HG02610 (cell line): ENCODE data around the gene N4BP3.

ENCODE experiments used
- ATAC-seq: cut with Tn5 transposase; IDR thresholded peaks from one replicate; pipeline ENCODE4 v1.9.1; 2021; ENCODE audit warnings: mild to moderate bottlenecking, moderate library complexity; ENCODE audit not compliant: unreplicated experiment

N4BP3 gene

DNA sequence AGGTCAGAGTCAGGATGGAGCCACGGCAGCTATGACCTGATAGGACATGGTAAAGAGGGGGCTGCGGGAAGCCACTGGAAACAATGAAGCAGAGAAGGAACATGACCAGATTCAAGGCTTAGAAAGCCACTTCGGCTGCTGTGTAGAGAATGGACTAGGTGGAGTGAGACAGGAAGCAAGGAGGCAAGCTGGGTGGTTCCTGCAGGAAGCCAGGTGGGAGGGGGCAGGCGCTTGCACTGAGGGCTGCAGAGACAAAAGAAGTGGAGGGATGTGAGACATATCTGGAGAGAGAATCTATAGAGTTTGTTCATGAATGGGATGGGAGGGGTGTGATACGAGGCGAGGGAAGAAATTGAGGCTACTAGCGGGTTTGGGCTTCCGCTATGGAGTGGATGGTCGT is 19.0 kb upstream of the N4BP3 start:
- no peak for ATAC-seq

DNA sequence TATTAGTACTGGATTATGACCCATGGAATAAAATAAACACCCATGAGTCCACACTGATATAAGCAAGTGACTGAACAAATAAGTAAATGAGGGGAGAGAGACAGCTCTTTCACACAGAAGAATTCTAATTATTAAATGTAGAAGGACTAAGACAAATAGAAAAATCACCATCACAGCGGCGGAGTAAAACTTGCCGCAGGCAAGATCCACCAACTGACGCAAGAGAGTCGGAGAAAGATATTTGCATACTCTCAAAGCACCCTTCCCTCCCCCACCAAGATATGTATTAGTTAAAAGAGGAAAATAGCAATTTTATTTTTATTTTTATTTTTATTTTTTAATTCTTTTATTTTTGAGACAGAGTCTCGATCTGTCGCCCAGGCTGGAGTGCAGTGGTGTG is 14.6 kb upstream of the N4BP3 start:
- ATAC-seq = no peak

DNA sequence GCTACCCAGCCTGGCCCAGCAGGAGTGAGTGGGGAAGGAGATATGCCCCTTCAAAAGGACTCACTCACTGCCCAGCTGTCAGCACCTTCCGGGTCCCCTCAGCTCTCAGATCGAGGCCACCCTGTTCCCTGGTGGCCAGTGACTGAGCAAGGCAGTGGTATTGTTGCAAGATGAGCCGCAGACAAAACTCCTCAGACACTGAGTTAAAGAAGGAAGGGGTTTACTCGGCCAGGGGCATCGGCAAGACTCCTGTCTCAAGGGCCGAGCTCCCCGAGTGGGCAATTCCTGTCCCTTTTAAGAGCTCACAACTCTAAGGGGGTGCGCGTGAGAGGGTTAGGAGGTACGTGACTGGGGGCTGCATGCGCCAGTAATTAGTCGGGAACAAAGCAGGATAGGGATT is 9.7 kb upstream of the N4BP3 start:
- no peak for ATAC-seq

DNA sequence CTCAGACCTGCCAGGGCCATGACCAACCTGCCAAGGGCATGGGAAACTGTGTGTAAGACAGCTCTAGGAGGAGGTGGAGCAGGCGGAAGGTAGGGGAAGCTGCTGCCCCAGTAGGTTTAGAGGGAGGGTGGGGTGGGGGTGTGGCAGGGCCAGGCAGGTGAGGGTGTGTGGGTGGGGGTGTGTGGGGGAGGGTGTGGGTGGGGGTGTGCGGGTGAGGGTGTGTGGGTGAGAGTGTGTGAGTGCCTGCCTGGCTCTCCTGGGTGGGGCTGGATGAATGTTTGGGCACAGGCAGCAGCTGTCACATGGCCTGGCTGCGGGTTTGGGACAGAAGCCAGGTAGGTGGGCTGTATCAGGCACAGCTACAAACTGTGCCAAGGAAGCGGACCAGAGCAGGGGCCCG is 8.8 kb upstream of the N4BP3 start:
- no peak for ATAC-seq

DNA sequence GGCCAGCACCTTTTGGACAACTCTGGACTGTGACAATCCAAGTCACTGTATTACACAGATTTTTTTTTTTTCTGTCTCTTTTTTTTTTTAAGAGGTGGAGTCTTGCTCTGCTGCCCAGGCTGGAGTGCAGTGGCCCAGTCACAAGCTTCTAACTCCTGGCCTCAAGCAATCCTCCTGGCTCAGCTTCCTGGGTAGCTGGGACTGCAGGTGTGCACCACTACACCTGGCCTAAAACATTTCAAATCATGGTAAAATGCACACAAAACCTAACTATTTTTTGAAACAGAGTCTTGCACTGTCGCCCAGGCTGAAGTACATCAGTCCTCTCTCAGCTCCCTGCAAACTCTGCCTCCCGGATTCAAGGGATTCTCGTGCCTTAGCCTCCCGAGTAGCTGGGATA is 7.2 kb upstream of the N4BP3 start:
- no peak for ATAC-seq

DNA sequence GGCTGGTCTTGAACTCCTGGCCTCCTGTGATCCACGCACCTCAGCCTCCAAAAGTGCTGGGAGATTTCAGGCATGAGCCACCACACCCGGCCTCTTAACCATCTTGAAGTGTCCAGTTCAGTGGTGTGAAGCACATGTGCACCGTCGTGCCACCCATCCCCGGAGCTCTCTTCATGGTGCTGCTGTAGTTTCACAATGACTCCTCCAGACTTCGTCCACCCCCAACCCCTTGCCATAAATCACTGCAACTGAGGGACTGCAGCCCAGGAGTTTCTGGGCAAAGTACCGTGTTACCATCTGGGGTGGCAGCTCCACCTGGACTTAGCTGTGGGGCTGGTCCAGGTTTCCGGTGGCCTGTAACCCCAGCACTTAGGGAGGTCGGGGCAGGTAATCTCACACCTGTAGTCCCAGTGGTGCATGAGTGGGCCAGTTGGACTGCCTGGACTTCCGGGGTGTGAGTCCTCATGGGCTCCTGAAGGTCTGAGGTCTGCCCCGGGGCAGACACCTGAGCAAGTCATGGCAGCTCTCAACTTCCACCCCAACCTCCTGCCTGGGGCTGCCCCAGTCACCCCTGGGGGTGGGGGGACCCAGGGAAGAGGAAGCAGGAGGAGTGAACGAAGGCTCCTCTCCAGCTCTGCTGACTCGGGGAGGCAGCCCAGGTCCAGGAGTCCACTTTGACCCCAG is 6.6 kb upstream of the N4BP3 start:
- ATAC-seq = no peak

DNA sequence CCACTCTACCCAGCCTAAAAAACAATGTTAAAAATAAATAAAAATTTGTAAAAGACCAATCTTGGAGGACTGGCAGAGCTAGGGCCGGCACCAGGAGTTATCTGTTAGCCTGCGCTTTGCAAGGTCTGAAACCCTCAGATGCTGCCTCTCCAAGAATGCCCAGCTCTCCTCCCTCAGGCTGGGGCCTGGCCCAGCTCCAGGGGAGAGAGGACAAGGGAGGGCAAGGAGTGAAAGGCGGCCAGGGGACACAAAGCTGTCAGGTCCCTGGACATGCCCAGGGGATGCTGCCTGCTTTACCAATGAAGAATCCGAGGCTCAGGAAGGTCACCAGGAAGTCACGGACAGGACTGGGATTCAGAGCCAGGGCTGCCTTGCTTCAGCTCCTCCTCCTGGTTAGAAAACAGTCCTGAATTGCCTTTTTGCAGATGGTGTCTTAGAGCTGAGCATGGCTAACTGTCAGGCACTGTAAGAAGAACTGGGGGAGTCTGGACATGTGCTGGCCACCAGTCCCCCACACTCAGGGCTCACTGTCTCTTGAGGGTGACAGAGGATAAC is 5.5 kb upstream of the N4BP3 start:
- ATAC-seq = no peak

DNA sequence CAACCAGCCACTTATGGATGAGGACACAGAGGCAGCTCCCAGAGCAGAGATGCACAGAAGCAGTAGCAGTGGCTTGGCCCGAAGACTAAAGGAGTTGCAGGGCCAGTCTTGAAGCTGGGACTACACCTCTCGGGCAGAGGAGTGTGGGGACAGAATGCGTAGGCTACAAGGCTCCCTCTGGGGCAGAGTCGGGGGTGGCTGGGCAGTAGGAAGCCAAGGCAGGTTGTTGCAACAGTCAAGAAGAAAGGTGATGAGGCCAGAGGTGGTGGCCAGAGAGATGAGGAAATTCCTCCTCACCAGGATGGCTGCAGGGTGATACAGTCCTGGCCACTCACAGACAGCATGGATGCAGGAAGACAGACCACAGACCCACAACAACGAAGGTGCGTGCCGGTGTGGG is 4.9 kb upstream of the N4BP3 start:
- no peak for ATAC-seq

DNA sequence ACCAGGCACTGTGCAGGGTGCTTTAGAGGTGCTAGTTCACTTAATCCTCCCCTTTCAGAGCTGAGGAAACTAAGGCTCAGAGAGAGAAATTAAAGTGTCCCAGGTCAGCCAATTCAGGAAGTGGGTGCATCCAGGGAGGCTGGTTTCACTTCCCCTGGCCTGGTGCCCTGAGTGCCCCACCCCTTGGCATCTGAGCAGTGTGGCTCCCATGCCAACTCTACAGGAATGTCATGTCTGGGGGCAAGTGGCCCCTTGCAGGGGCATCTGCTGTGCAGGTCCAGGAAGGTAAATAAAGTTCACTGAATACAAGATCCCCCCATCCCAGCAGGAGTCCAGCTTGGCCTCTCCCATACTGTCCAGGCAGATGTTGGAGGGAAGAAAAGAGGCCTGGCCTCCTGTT is 4.4 kb upstream of the N4BP3 start:
- ATAC-seq = no peak

DNA sequence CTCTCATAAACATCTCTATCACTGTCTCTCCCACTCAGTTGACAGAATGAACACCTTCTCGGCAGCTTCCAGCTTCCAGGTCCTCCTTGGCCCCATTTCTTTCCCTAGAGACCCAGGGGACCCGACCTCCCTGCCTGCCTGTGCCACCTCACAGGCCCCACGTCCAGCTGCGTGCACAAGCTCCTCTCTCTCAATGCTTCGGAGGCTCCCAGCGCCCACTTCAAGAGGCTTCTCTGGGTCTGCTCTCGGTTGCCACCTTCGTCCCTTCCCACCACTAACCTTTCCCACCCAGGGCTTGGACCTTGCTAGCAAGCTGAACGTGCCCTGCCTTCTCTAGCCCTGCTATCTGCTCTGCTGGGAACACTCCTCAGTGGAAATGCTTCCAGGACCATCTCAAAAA is 2.8 kb upstream of the N4BP3 start:
- no peak for ATAC-seq

DNA sequence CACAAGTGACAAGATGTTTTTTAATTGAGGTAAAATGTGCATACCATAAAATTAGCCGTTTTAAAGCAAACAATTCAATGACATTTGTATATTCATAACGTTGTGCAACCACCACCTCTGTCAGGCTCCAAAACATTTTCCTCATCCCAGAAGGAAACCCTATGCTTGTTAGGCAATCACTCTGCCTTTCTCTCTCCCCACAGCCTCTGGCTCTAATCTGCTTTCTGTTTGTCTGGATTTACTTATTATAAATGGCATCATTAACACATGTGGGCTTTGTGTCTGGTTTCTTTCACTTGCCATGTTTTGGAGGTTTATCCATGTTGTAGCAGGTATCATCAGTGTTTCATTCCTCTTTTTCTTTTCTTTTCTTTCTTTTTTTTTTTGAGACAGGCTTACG is 1.4 kb upstream of the N4BP3 start:
- no peak for ATAC-seq

DNA sequence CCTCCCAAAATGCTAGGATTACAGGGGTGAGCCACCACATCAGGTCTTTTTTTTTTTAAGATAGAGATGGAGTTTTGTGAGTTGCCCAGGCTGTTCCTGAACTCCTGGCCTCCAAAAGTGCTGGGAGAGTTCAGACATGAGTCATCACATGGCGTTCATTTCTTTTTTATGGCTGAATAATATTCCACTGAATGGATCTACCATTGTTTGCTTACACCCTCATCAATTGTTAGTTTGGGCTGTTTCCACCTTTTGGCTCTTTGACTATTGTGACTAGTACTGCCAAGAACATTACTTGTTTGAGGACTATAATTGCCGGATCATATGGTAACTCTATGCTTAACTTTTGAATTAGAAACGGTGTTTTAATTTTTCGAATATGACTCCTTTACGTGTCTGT is 787 bp upstream of the N4BP3 start:
- ATAC-seq = no peak

DNA sequence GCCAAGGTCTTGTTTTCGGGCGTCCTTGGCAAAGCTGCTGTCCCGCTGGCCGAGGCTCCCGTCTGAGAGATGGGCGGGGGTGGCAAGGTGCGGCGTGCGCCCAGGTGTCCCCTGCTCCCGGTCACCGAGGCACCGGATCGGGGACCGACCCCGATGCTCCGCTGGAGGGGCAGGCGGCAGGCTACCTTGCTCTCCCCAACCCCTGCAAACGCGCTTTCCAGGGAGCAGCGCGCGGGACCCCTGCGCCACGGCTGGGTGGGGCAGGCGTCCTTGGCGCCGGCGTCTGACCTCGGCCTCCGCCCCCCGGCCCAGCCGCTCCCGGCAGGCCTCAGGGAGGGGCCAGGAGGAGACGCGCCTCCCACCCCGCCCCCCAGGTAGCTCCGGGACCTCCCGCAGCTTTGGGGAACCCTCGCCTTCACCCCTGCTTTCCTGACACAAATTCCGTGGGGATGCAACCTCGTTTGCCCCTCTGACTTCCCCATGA is 551 bp downstream of the N4BP3 start:
- no peak for ATAC-seq

DNA sequence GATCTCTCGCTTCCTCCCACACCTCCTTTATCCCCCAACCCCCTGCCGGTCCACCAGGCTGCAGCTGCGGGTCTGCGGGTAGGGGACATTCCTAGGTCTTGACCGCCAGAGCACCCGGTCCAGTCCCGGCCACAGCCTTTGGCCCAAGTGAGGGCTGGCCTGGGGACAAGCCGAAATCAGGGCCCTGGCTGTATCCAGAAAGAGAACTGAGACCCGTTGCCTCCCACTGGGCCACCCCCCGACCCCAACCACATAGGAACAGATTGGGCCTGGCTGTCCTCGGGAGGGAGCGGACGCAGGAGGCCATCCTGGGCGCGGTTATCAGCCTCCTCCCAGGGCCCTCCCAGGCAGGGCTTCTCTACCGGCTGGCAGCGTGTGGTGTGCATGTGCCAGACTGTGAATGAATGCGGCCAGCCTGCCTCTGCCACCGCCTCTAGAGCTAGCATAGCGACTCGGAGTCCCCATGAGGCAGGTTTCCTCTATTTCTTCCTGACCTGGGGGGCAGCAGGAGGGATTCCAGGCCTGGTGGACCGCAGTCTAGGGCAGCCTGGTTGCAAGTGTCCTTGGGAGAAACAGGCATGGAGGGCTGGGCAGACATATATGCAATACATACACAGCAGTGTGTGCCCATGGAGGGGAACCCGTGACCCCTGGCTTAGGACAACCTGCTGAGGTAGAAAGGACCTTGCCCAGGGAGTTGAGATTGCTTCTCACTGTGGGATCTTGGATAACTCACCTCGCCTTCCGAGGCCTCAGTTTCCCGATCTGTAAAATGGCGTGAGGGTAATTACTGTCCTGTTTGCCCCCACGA is 1.2 kb downstream of the N4BP3 start:
- ATAC-seq = no peak

DNA sequence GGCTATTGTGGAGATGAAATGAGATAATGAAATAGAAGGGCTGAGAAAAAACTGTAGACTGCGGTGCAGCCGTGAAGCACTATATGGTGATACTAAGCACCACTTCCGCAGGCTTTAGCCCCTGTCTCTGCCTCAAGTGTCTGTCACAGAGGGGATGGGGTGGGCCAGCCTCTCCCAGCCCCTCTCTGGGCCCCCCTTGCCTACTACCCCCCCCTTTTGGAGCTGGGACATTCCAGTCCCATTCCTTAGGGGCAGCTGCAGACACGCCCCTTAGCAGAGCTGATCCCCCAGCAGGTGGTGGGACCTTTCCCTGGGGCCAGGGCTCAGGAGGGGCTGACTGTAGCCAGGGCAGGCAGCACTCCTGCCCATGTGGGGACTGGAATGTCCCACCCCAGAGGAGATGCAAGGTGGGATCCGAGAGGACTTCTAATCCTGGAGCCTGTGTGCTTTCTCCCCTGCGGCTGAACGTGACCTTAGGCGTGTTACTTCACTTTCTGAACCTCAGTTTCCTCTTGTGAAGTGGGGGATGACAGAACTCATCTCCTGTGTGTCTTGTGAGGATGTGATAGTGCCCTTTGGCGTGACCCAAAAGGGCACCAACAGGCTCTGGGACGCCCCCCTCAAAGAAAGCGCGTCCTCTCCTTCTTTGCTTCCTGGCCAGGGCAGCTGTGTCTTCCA is 1.9 kb downstream of the N4BP3 start:
- ATAC-seq = no peak

DNA sequence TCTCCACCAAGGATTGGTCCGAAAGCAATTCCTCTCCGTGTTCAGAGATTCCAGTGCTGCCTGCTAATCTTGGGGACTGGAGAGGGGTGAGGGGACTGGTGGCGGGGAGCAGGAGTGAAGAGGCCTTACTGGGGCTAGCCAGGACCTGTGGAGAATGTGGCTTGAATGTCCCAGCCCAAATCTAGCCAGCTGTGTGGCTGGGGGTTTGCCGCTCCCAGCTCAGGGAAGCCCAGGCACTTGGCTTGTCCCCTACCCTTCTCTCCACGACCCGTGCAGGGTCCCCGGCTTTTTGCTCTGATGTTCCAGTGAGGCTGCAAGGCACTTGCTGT is 2.4 kb downstream of the N4BP3 start:
- ATAC-seq = no peak

DNA sequence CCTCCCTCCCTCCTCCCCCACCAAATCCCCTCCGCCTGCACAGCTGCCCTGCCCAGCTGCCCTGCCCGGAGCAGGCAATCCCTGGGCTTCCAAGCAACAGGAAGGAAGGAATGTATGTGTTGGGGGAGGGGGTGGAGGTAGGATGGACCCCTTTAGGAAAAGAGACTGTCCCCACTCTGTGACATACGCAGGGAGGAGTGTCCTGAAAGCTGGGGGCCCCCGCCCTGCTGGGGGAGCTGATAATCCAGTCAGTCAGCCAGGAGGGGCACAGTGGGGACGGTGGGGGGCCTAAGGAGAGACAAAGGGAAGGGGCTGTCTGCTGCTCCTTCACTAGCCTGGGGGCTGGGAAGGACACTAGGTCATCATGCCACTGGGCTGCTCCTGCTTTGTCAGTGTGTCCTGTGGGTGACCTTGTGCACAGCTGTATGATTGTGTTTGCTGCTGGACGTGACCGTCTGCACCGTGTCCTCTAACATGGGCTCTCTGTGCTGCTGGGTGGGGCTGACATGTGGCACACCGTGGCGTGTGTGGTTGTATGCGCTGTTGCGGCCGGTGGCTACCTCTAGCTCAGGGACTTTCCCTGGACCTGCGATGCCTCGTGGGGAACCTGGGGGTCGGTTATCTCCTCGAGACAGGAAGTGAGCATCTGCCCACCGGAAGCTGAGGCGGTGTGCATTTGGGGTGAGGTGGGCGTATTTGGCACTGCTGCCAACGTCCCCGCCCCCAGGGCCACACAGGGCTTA is 3.0 kb downstream of the N4BP3 start:
- ATAC-seq = peak; percentile 30

DNA sequence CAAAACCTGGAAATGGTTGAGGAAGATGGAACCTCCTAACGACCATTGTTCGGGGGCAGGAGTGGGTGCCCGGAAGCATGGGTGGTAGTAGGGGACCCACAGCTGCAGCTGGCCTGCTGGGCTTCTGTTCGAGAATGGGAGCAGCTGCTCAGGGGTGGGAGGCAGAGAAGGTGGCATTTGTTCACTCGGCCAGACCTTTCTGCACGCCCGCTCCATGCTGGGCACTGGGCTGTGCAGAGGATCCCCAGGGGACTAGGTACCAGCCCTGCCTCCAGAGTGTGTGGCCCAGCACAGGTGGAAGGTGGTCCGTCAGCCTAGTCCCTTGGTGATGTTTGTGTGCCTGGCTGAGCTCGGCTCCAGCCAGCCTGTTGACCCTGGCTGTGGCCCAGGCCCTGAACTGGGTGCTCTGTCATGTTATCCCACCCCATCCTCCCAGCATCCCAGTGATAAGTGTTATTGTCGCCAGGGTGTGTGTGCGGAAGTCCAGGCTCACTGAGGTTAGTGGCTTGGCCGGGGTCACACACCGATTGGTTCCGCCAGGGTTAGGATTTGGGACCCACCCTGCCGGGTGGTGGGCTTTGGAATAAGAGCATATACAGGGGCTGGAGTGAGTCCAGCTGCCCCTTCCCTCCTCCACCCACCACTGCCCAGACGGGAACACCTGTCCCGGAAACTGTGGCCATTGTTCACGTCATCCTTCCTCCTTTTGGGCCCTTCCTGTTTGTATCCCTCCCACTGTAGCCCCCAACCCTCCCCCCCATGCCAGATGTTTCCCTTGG is 4.8 kb downstream of the N4BP3 start:
- ATAC-seq = no peak

DNA sequence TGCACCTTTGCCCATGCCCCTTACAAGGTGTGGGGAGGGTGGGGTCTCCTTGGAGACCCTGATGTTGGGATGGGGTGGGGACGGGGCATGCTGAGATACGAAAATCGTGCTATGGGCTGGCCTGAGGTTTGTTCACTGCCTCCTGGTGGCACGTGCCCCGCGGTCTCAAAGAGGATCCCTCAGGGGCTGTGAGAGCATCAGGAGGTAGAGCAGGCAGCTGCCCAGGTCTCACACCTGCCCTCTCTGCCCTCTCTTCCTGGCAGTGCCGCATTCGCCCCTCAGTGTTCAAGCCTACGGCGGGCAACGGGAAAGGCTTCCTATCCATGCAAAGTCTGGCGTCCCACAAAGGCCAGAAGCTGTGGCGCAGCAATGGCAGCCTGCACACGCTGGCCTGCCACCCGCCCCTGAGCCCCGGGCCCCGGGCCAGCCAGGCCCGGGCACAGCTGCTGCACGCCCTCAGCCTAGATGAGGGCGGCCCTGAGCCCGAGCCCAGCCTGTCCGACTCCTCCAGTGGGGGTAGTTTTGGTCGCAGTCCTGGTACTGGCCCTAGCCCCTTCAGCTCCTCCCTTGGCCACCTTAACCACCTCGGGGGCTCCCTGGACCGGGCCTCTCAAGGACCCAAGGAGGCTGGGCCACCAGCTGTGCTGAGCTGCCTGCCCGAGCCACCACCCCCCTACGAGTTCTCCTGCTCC is 6.7 kb downstream of the N4BP3 start:
- ATAC-seq = no peak
